Gastroesophageal sphincter (tissue), 3 donors: ENCODE measurements around the gene TMIE.

Source experiments
- EP300 ChIP-seq: sonication (generic); formaldehyde crosslinking; IDR thresholded peaks from one replicate; pipeline ENCODE4 v1.6.1; 2017; ENCODE audit warnings: antibody characterized with exemption, mild to moderate bottlenecking
- POLR2A ChIP-seq, 2 donors: fragments of 450-650 bp; IDR thresholded peaks; one replicate each; pipeline ENCODE4 v1.6.1; 2017; ENCODE audit warnings: antibody characterized with exemption in 2 of 2, mild to moderate bottlenecking in 2 of 2, moderate library complexity in 1 of 2
- TF ChIP-seq, protein P1 (sequence below), 4 experiments: fragments of 200-600 bp in 2 of 4; fragments of 450-650 bp in 2 of 4; sonication (generic) in 1 of 4; IDR thresholded peaks; one replicate each; pipeline ENCODE4 v1.5.1; 2017 to 2019; ENCODE audit warnings: antibody characterized with exemption in 4 of 4, mild to moderate bottlenecking in 2 of 4, moderate library complexity in 2 of 4

GRCh38 chr3:46709721-46710120 lies 8.5 kb downstream of the TMIE start:
- TF ChIP-seq, protein P1, sequence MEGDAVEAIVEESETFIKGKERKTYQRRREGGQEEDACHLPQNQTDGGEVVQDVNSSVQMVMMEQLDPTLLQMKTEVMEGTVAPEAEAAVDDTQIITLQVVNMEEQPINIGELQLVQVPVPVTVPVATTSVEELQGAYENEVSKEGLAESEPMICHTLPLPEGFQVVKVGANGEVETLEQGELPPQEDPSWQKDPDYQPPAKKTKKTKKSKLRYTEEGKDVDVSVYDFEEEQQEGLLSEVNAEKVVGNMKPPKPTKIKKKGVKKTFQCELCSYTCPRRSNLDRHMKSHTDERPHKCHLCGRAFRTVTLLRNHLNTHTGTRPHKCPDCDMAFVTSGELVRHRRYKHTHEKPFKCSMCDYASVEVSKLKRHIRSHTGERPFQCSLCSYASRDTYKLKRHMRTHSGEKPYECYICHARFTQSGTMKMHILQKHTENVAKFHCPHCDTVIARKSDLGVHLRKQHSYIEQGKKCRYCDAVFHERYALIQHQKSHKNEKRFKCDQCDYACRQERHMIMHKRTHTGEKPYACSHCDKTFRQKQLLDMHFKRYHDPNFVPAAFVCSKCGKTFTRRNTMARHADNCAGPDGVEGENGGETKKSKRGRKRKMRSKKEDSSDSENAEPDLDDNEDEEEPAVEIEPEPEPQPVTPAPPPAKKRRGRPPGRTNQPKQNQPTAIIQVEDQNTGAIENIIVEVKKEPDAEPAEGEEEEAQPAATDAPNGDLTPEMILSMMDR (IDR thresholded peaks at IDR 0.05), result no peak
- TF ChIP-seq EP300 (no peak), POLR2A (IDR thresholded peaks at IDR 0.05) (no peak)
